RWPE2 (cell line): ENCODE data around the gene NEIL3.

Experiments used
- ATAC-seq: fragments of 200-7000 bp; cut with Tn5 transposase; 3 replicates; pipeline ENCODE4 v1.9.1; 2021; ENCODE audit warnings: low read depth
- DNase-seq: peaks from one replicate; pipeline ENCODE4 v3.0.0-alpha.2; 2020; ENCODE audit warnings: low spot score
- H3K27ac ChIP-seq: fragments of 450-650 bp; 2 replicates; pipeline ENCODE4 v1.5.1; 2017; ENCODE audit warnings: mild to moderate bottlenecking; ENCODE audit not compliant: poor library complexity, severe bottlenecking
- H3K27me3 ChIP-seq: fragments of 250-450 bp; sonication (Bioruptor Pico); 2 replicates; pipeline ENCODE4 v1.5.1; 2021; ENCODE audit warnings: mild to moderate bottlenecking, moderate library complexity; ENCODE audit not compliant: insufficient read depth, poor library complexity, severe bottlenecking
- H3K36me3 ChIP-seq: fragments of 250-450 bp; sonication (Bioruptor Pico); 2 replicates; pipeline ENCODE4 v1.5.1; 2020; ENCODE audit warnings: low read depth, mild to moderate bottlenecking, moderate library complexity
- H3K4me1 ChIP-seq: fragments of 250-450 bp; sonication (Bioruptor Pico); 2 replicates; pipeline ENCODE4 v1.5.1; 2021; ENCODE audit warnings: mild to moderate bottlenecking, moderate library complexity; ENCODE audit not compliant: insufficient read depth, poor library complexity, severe bottlenecking
- H3K4me3 ChIP-seq: fragments of 250-450 bp; sonication (Bioruptor Pico); 2 replicates; pipeline ENCODE4 v1.5.1; 2021; ENCODE audit warnings: mild to moderate bottlenecking, moderate library complexity; ENCODE audit not compliant: severe bottlenecking
- H3K9me3 ChIP-seq: fragments of 250-450 bp; sonication (Bioruptor Pico); 2 replicates; pipeline ENCODE4 v1.5.1; 2021; ENCODE audit warnings: mild to moderate bottlenecking, moderate library complexity; ENCODE audit not compliant: severe bottlenecking
- TF ChIP-seq, protein P1 (sequence below): fragments of 450-650 bp; IDR thresholded peaks from one replicate; pipeline ENCODE4 v1.5.1; 2017; ENCODE audit warnings: mild to moderate bottlenecking, moderate library complexity; ENCODE audit not compliant: poor library complexity, severe bottlenecking

The NEIL3 gene

GRCh38 chr4:177266506-177266905, 43.2 kb upstream of the NEIL3 start:
- H3K27ac ChIP-seq: no peak overlapping the region
- TF ChIP-seq, protein P1, sequence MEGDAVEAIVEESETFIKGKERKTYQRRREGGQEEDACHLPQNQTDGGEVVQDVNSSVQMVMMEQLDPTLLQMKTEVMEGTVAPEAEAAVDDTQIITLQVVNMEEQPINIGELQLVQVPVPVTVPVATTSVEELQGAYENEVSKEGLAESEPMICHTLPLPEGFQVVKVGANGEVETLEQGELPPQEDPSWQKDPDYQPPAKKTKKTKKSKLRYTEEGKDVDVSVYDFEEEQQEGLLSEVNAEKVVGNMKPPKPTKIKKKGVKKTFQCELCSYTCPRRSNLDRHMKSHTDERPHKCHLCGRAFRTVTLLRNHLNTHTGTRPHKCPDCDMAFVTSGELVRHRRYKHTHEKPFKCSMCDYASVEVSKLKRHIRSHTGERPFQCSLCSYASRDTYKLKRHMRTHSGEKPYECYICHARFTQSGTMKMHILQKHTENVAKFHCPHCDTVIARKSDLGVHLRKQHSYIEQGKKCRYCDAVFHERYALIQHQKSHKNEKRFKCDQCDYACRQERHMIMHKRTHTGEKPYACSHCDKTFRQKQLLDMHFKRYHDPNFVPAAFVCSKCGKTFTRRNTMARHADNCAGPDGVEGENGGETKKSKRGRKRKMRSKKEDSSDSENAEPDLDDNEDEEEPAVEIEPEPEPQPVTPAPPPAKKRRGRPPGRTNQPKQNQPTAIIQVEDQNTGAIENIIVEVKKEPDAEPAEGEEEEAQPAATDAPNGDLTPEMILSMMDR: no peak
- no peak for ATAC-seq
- no peak overlapping the region for H3K4me3 ChIP-seq
- DNase-seq: no peak
- no peaks in the 10 kb centered on the region for H3K36me3 ChIP-seq
- H3K9me3 ChIP-seq: no peaks in the 10 kb centered on the region
- H3K4me1 ChIP-seq: no peaks in the 10 kb centered on the region
- no peaks in the 10 kb centered on the region for H3K27me3 ChIP-seq

GRCh38 chr4:177267911-177268310, 41.8 kb upstream of the NEIL3 start:
- DNase-seq: no peak
- Histone ChIP-seq H3K36me3 (no peaks in the 10 kb centered on the region), H3K9me3 (no peaks in the 10 kb centered on the region), H3K4me3 (no peak overlapping the region), H3K27me3 (no peaks in the 10 kb centered on the region), H3K4me1 (no peaks in the 10 kb centered on the region), H3K27ac (no peak overlapping the region)
- TF ChIP-seq, protein P1: no peak
- ATAC-seq: no peak

GRCh38 chr4:177271091-177271490, 38.6 kb upstream of the NEIL3 start:
- no peak for DNase-seq

GRCh38 chr4:177271915-177272766, 37.5 kb upstream of the NEIL3 start:
- no peak for DNase-seq
- no peaks in the 10 kb centered on the region for H3K27me3 ChIP-seq
- H3K36me3 ChIP-seq: no peaks in the 10 kb centered on the region
- H3K9me3 ChIP-seq: no peaks in the 10 kb centered on the region
- H3K27ac ChIP-seq: no peak overlapping the region
- TF ChIP-seq, protein P1: no peak
- H3K4me3 ChIP-seq: no peak overlapping the region
- ATAC-seq: no peak
- no peaks in the 10 kb centered on the region for H3K4me1 ChIP-seq

More at GRCh38 chr4:177271091-177271490, 38.6 kb upstream of the NEIL3 start:
- no peaks in the 10 kb centered on the region for H3K9me3 ChIP-seq
- H3K4me1 ChIP-seq: no peaks in the 10 kb centered on the region
- no peak overlapping the region for H3K4me3 ChIP-seq
- TF ChIP-seq, protein P1: no peak
- no peaks in the 10 kb centered on the region for H3K36me3 ChIP-seq
- no peaks in the 10 kb centered on the region for H3K27me3 ChIP-seq
- no peak overlapping the region for H3K27ac ChIP-seq
- ATAC-seq: no peak

GRCh38 chr4:177275999-177276398, 33.7 kb upstream of the NEIL3 start:
- H3K4me3 ChIP-seq: no peak overlapping the region
- TF ChIP-seq, protein P1: no peak

More at GRCh38 chr4:177275999-177276398, 33.7 kb upstream of the NEIL3 start:
- no peak for DNase-seq
- ATAC-seq: no peak
- H3K27ac ChIP-seq: no peak overlapping the region
- no peaks in the 10 kb centered on the region for H3K36me3 ChIP-seq
- no peaks in the 10 kb centered on the region for H3K27me3 ChIP-seq
- H3K9me3 ChIP-seq: no peaks in the 10 kb centered on the region
- no peaks in the 10 kb centered on the region for H3K4me1 ChIP-seq
